Stimulated activated CD4-positive, alpha-beta T cell treated with anti-CD3 and anti-CD28 coated beads, Interleukin-2, amount 100 ng/mL, for 4 hours (primary cell): ENCODE results near the gene YPEL1.
"Not testable (repeated sequence)": the region's sequence is repeated elsewhere in the genome, so short reads cannot be mapped to it uniquely, and the experiment has no call there.

Experiments
- DNase-seq: peaks from one replicate; pipeline ENCODE4 v3.0.0-alpha.2; 2020; ENCODE audit warnings: low read depth

The YPEL1 gene

DNA sequence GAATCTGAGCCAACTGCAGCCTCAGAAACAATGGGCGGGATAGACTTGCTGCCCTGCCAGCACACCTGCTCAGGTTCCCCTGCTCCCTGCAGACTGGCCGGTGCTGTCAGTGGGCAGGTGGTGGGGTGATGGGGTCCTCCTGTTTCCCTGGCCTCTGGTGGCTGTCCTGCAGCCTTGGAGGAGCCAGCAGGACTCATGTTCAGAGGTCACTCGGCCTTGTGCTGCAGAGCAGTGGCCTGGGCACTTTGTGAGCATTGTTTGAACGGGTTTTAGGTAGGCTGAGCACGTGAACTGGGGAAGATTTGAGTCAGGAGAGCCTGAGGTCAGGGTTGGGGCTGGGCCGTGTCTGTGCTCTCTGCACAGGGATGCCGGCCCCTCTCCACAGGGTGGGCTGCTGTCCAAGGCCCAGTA is 52.2 kb downstream of the YPEL1 start:
- no peak for DNase-seq

- DNase-seq = no peak
Observed at GRCh38 chr22:21682385-21683175, 53.0 kb downstream of the YPEL1 start.

DNA sequence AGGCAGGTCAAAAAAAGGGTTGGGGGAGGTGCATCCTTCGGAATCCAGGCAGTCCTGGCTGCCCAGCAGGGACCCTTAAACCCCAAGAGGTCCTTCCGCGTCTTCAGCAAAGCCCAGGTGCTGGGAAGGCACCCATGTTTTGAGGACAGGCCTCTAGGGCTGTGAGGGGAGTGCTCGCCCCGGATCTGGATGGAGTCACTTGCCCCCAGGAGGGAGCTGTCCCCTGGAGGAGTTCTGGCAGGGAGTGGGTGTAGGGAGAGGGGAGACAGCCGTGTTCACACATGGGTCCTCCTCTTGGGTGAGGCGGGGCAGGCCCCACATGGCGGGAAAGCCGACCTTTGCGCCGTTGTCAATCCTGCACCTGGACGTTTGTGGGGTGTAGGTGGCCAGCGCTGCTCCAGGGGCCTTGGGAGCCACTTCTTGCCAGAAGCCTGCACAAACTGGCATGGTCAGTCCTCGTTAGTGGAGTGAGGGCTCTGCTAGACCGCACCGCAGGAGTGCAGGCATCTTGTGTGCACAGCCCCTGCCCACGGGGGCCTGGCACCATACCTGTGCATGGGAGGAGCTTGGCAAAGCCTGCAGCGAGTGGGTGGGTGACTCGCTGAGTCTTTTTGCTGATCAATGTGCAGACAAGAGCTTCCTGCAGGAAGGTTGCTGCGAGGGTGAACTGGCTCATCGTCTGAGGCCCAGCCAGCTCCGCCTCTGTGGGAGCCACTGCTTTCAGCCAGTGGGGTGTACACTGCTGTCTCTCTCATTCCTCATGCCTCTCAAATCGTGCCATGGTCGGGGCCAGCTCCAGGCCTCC is 53.8 kb downstream of the YPEL1 start:
- no peak for DNase-seq

- no peak for DNase-seq
Observed at GRCh38 chr22:21680830-21681565, 54.6 kb downstream of the YPEL1 start.

DNA sequence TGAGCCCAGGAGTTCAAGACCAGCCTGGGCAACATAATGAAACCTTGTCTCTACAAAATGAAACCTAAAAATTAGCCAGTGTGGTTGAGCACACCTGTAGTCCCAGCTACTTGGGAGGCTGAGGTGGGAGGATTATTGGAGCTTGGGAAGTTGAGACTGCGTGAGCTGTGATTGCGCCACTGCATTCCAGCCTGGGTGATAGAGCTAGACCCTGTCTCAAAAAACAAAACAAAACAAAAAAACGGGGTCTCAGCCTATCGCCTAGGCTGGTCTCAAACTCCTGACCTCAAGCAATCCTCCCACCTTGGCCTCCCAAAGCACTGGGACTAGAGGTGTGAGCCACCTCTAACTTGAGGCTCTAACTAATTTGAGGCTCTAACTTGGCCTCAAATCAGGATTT is 56.2 kb downstream of the YPEL1 start:
- no peak for DNase-seq

DNA sequence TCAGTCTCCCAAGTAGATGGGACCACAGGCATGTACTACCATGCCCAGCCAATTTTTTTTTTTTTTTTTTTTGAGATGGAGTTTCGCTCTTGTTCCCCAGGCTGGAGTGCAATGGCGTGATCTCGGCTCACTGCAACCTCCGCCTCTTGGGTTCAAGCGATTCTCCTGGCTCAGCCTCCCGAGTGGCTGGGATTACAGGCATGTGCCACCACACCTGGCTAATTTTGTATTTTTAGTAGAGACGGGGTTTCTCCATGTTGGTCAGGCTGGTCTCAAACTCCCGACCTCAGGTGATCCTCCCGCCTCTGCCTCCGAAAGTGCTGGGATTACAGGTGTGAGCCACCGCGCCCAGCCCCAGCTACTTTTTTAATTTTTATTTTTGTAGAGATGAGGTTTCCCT is 56.8 kb downstream of the YPEL1 start:
- not testable (repeated sequence) for DNase-seq

GRCh38 chr22:21677606-21678443 is 57.8 kb downstream of the YPEL1 start:
- no peak for DNase-seq

- DNase-seq = no peak
Observed at GRCh38 chr22:21674638-21675245, 60.9 kb downstream of the YPEL1 start.

DNA sequence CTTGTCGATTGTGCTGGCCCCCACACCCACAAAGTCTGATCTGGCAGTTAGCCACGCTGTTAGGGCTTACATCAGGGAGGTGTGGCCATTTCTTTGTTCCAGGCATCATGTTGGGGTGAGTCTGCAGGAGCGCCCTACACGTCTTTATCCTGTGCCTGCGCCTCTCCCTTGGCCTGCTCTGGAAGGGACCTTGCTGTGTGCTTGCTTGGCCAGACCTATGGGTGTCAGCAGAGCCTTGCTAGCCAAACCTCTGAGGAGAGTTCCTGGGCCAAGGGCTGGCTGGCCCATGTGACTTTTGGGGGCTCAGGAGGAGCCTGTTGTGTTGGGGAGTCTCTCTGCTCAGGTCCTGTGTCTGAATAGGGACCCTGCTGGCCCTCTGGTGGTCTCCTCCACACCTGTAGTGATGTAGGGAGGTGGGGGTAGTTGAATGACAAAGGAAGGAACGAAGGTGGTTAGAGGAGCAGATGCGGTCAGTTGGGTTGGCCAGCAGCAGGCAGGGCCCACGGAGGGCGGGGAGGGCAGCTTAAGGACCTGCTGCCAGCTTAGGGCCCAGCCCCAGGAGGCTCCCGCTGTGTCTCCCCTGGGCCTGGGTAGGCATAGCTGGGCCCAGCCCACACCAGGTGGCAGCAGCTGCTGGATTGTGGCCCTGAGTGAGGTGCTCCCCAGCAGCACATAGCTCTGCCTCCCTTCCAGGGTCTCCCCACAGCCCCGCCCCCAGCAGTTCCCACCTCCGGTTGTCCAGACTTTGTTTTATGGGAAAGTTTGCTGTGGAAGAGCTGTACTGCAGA is 61.9 kb downstream of the YPEL1 start:
- DNase-seq = no peak

DNA sequence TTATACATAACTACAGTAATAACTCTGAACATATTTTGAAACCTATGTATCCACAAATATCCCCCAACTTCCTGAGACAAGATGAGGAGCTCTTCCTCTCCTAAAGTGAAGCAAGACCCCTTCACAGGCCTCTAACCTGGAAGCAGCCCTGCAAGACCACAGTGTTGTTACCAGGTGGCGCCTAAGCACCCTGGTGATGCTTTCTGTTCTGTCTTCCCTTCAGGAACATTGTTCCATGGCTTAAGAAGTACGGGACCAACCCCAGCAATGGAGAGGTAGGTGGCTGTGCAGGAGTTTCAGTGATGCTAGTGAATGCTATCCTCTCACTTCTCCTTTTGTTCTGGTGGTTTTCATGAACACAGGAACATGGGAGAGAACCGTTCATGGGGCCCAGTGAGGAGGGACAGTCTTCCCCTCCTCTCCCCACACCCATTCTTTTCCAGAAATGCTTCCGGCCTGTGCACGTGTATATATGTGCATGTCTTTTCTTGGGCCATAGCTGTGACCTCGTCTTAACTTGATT is 63.4 kb downstream of the YPEL1 start:
- DNase-seq = no peak

- no peak for DNase-seq
Observed at GRCh38 chr22:21669026-21669425, 66.6 kb downstream of the YPEL1 start.

DNA sequence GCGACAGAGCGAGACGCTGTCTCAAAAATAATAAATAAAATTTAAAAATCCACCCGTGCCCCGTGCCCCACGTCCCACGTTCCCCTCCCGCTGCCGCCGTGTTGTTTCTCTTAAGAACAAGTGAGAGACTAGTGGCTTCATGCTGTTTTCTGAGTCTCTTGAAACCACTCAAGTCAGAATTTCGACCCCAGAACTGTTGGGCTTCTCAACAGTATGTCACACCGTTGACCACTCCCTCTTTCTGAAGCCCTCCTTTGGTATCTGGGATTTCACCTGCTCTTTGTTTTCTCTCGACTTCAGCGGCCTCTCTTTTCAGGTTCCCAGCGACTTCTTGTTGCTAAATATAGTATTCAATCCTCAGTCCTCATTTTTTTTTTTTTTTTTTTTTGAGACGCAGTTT is 68.8 kb downstream of the YPEL1 start:
- DNase-seq = no peak

GRCh38 chr22:21665047-21665851 is 70.3 kb downstream of the YPEL1 start:
- no peak for DNase-seq

GRCh38 chr22:21663738-21664137 is 71.9 kb downstream of the YPEL1 start:
- DNase-seq = no peak

- no peak for DNase-seq
Observed at GRCh38 chr22:21661991-21662390, 73.6 kb downstream of the YPEL1 start.

- DNase-seq = no peak
Observed at GRCh38 chr22:21660904-21661303, 74.7 kb downstream of the YPEL1 start.

GRCh38 chr22:21659864-21660525 is 75.6 kb downstream of the YPEL1 start:
- no peak for DNase-seq

- peak; percentile 63 for DNase-seq
Observed at GRCh38 chr22:21657360-21658032, 78.1 kb downstream of the YPEL1 start.
